HEK293T (cell line): ENCODE data around the gene SEPTIN5.

Source experiments
- CTCF ChIA-PET: fragments of 350-600 bp; formaldehyde crosslinking; extraction: SDS; loops from one replicate; lab custom pipeline; 2021; ENCODE audit warnings: antibody characterized with exemption, inconsistent platforms; lab: Yijun Ruan, JAX
- POLR2A ChIA-PET: fragments of 350-600 bp; formaldehyde crosslinking; extraction: SDS; loops from one replicate; lab custom pipeline; 2020; ENCODE audit warnings: antibody characterized with exemption, inconsistent platforms; lab: Yijun Ruan, JAX
- DNase-seq: peaks from one replicate; pipeline ENCODE4 v3.0.0; 2012; ENCODE audit warnings: mixed read lengths; ENCODE audit errors: extremely low spot score
- ARNT ChIP-seq: fragments of 450-650 bp; IDR thresholded peaks from 2 replicates; pipeline ENCODE4 v1.6.1; 2017; ENCODE audit warnings: mild to moderate bottlenecking
- BHLHE40 ChIP-seq: fragments of 450-650 bp; IDR thresholded peaks from 2 replicates; pipeline ENCODE4 v1.6.1; 2016; ENCODE audit warnings: mild to moderate bottlenecking, moderate library complexity, borderline replicate concordance
- CTBP1 ChIP-seq: fragments of 450-650 bp; IDR thresholded peaks from 2 replicates; pipeline ENCODE4 v1.6.1; 2016; ENCODE audit warnings: borderline replicate concordance
- ELF4 ChIP-seq: fragments of 450-650 bp; IDR thresholded peaks from 2 replicates; pipeline ENCODE4 v1.6.1; 2017; ENCODE audit warnings: antibody characterized with exemption
- FOXA1 ChIP-seq: fragments of 450-650 bp; IDR thresholded peaks from 2 replicates; pipeline ENCODE4 v1.6.1; 2016; ENCODE audit warnings: mild to moderate bottlenecking
- FOXK2 ChIP-seq: fragments of 450-650 bp; IDR thresholded peaks from 2 replicates; pipeline ENCODE4 v1.6.1; 2016; ENCODE audit warnings: mild to moderate bottlenecking
- FOXM1 ChIP-seq: fragments of 450-650 bp; IDR thresholded peaks from 2 replicates; pipeline ENCODE4 v1.6.1; 2017; ENCODE audit warnings: mild to moderate bottlenecking, borderline replicate concordance
- HDGF ChIP-seq: fragments of 450-650 bp; IDR thresholded peaks from 2 replicates; pipeline ENCODE4 v1.6.1; 2017; ENCODE audit warnings: antibody characterized with exemption, borderline replicate concordance
- L3MBTL2 ChIP-seq: fragments of 450-650 bp; conservative IDR thresholded peaks from 2 replicates; pipeline ENCODE4 v1.6.1; 2016; ENCODE audit warnings: mild to moderate bottlenecking
- LEF1 ChIP-seq: fragments of 450-650 bp; IDR thresholded peaks from 2 replicates; pipeline ENCODE4 v1.6.1; 2017; ENCODE audit warnings: mild to moderate bottlenecking, borderline replicate concordance
- NFRKB ChIP-seq: fragments of 450-650 bp; IDR thresholded peaks from 2 replicates; pipeline ENCODE4 v1.6.1; 2016; ENCODE audit warnings: mild to moderate bottlenecking, moderate library complexity
- PKNOX1 ChIP-seq: fragments of 450-650 bp; IDR thresholded peaks from 2 replicates; pipeline ENCODE4 v1.6.1; 2016
- SP1 ChIP-seq: fragments of 450-650 bp; IDR thresholded peaks from 2 replicates; pipeline ENCODE4 v1.6.1; 2017
- SUZ12 ChIP-seq: fragments of 450-650 bp; IDR thresholded peaks from 2 replicates; pipeline ENCODE4 v1.6.1; 2016; ENCODE audit warnings: mild to moderate bottlenecking
- TARDBP ChIP-seq: fragments of 450-650 bp; IDR thresholded peaks from 2 replicates; pipeline ENCODE4 v1.6.1; 2016
- ZNF384 ChIP-seq: fragments of 450-650 bp; IDR thresholded peaks from 2 replicates; pipeline ENCODE4 v1.6.1; 2016

The SEPTIN5 gene

DNA sequence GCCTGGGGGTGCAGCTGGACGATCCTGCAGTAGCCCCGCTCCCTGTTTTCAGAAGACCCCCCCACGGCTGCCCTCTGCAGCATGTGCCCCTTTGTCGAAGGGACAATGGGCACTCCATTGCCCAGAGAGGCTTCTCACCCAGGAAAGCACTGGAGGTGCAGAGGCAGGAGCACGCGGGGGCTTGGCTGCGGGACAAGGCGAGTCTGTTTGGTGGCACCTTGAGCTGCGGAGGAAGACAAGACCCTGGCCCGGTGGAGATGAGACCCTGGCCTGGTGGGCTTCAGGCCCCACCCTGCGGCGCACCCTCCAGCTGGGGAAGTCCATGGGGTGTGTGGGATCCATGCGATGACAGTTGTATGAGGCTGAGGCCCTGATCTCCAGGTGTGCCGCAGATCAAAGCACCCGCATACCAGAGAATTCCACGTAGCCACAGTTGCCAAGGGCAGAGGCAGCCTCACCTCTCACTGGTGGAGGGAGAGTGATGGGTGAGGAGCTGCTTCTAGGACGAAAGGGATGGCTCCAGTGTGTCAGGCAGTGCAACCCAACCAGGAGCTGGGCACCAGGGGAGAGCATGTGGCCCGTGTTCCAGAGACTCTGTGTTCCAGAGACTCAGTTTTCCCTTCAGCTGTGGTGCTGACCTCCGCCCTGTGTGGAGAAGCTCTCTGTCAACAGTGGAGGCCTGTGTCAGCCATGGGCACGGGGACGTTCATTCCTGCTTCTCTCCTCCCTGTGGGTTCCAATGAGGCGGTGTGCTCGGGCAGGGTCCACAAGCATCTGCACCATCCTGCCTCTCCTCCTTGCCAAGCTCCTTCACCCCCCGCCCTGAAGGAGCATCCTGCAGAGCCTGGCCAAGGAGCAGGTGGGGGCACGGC lies 56.3 kb downstream of the SEPTIN5 start:
- ChIA-PET POLR2A (no interaction called here), CTCF (no interaction called here)
- no peak for DNase-seq
- TF ChIP-seq ZNF384 (no peak), LEF1 (no peak), ARNT (no peak), BHLHE40 (no peak), PKNOX1 (no peak), FOXK2 (no peak)

- ChIA-PET CTCF (no interaction called here), POLR2A (interaction anchor here (1.1 kb wide), 1 partner anchor 10 kb away, joined by 3 read pairs; no protein-coding TSS in a partner anchor)
- no peak for DNase-seq
- TF ChIP-seq TARDBP (no peak), CTBP1 (no peak), SUZ12 (no peak), ARNT (no peak), NFRKB (no peak), ZNF384 (no peak), FOXK2 (no peak), FOXM1 (no peak), SP1 (no peak), BHLHE40 (no peak), L3MBTL2 (no peak), HDGF (no peak), ELF4 (no peak), PKNOX1 (no peak), FOXA1 (no peak), LEF1 (no peak)
Observed at GRCh38 chr22:19772422-19772672, 58.0 kb downstream of the SEPTIN5 start.
